CD4-positive, alpha-beta T cell treated with Interleukin-1 beta for 1 hour (primary cell): ENCODE data around the gene OBSCN.

ENCODE experiments used
- DNase-seq, 2 donors: peaks; one replicate each; pipeline ENCODE4 v3.0.0-alpha.2; 2020 to 2022

OBSCN gene

DNA sequence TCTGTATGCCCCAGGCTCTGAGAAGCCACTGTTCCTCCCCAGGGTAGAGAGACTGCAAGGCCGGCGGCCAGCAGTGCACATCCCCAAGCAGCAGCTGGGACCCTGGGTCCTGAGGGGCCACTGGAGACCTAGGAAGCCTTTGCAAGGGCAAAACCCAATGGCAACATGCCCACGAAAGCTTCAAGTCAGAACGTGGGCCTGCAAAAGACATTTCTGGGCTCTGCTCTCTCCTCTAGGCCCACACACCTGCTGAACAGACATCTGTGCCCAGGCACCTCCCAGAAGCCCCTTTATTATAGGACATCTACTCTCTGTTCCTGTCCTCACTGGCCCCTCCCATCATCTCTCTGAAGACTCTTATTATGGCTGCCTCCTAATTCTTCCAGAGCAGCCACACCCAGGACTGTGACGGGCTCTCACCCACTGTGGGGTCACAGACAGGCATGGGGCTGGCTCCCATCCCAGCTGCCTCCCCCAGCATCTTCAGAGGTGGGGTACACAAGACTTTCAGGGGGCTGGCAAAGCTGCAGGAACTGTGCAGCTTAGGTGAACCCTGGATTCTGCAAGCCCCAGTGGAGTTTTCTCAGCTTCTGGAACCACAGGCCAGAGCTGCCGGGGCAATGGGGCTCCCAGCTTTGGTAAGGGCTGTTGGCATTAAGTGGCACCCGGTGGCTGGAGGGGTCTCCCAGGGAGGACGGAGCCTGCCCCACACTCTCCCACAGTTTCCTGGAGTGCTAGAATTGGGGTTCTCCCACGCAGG is 186.1 kb downstream of the OBSCN start:
- no peak for DNase-seq

DNA sequence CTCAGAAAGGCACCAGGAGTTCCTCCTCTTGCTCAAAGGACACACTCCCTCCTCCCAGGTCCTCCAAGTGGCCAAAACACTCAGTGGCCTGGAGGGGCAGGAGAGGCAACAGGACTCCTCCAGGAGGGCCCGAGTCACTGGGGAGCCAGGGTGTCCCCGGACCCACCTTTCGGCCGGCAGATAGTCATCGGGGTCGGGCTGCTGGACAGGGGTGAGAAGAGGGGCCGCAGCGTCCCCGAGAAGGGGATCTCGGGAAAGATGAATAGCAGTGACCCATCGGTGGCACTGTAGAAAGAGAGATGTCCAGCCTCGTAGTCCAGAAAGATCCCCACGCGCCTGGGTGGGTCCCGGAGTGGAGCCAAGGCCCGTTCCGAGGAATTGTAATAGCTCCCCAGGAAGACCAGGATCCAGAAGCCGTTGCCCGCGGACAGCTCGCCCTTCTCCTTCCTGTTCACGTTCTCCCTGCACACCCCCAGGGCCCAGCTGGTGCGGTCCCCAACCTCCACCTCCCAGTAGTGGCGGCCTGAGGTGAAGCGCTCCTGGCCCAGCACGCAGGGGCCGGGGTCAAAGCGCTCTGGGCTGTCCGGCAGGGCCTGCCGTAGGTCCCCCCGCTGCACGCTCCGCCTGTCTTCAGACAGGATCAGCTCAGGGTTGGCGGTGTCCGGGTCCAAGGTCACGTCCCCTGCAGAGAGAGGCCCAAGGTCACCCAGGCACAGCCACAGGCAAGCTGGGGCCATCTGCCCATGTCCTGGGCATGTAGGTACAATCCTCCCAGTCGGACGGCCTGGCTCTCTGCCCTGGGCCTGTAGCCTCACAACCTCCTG is 186.9 kb downstream of the OBSCN start:
- no peak for DNase-seq

DNA sequence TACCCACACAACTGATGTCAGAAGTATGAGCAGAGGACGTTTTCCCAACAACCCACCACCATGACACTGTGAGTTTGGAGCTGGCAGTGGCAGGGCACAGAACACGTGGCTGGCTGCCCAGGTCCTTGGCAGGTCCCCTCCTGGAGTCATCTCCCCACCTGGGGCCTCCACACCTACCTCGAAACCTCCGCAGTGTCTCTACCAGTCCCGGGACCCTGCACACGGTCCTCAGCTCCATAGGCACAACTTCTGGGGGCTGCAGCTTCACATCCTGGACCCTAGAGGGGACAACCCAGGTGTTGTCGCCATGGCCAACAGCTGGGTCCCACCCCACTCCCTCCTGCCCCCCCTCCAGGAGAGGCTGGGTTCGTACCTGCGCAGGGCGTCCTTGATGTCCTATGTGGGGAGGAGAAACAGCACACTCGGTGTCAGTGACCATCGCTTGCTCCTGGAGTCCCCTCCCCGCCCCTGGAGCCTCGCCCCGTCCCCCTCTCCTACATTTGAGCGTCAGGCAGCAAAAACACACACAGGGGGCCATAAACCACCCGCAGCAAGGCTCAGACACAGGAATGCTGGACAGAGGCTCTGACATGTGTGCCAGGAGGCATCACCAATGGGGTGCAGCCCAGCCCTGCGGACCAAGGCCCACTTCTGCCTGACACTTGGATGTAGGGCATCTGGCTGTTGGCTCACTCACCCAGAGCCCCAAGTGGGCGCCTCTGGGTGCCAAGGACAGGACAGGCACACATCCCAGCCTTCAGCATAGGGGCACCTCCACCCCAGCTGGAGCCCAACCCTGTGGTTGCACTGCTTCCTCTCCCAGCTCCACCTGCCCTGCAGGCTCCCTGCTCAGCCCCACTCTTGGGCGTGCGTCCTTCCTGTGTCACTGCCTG is 189.2 kb downstream of the OBSCN start:
- no peak for DNase-seq

DNA sequence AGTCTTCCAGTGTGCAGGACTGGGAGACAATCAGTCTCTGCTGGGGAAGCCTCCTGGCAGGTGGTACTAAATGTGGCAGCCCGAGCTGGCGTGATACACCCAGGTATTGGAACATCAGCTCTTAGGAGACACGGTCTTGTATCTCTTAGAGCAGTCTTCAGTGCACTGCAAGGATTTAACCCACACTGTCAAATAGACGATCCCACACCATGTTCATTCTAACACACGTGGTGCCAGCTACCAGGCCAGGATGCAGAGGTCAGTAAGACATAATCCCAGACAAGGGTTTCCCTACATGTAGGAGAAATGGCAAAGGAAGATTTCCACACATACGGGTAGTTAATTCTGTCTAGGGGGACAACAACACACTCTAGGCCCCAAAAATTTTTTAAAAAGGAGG is 190.1 kb downstream of the OBSCN start:
- DNase-seq: no peak

DNA sequence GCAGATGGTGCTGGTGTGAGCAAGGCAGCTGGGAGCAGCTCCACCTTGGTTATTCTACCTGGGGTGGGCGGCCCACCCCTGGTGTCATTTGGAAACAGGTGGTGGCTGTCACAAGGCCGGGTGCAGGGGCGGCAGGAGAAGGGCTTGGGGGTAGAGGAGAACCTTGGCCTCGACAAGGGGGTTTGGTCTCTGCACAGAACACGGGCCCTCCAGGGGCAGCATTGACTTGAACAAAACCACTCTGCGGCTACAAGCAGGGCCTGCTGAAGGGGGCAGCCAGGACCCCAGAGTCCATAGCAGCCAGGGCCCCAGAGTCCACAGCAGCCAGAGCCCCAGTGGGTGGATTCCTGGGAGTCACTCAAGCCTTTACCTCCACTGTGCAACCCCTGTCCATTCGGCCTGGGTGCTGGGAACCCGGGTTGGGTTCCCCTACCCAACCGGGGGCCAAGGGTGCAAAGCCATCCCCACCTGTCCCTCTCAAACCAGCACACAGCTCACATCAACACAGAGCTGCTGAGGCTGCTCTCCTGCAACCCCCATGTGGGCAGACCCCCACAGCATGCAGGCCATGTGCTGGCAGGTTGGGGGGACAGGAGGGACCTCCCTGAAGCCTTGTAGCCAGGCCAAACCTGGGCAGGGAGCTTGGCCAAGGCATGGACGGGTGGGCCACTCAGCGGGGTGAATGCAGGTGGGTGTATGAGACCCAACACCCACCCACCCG is 191.1 kb downstream of the OBSCN start:
- no peak for DNase-seq

DNA sequence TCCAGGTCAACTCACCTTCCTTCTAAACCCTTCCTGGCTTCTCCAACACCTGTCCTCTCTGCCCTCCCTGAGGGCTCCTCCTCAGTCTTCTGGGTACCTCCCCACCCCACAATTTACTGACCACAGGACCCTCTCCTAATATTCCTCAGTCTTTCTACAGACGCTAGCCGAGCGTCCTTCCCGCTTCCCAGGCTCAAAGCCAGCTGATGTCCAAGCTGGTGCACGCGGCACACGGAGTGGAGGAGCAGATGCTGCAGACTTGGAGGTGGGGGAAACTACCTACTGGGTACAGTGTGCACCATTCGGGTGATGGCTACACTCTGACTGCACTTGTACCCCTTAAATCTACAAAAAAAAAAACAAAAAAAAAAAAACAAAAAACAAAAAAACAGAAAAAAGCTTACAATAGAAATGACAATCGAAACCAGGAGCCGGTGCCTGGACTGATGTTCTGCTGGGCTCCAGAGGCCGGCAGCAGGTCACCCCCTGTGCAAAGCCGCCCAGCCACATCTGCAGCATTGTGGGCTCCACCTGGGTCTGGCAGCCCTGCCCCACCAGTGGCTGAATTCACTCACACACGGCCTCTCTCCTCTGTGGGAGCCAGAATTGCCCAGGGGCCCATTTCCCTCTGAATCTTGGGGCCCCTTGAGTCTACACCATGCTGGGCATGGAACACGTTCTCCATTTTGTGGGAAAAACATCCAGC is 191.8 kb downstream of the OBSCN start:
- no peak for DNase-seq

DNA sequence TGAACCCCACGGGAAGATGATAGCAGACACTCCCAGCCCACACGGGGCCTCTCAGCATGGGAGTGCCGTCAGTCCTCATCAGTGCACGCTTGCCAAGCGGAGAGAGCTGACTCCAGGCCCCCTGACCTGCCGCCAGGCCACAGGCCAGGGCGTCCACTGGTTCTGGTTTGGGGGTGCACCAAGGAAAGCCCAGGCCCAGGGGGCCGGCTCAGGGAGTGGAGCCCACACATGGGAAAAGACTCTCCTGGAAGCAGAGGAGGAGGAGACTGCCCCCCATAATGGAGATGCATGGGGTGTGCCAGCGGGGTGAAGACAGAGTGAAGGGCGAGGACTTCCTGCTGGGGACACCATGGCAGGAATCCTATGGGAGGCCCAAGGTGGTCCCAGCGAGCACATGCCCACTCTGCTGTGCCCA is 192.4 kb downstream of the OBSCN start:
- DNase-seq: no peak

DNA sequence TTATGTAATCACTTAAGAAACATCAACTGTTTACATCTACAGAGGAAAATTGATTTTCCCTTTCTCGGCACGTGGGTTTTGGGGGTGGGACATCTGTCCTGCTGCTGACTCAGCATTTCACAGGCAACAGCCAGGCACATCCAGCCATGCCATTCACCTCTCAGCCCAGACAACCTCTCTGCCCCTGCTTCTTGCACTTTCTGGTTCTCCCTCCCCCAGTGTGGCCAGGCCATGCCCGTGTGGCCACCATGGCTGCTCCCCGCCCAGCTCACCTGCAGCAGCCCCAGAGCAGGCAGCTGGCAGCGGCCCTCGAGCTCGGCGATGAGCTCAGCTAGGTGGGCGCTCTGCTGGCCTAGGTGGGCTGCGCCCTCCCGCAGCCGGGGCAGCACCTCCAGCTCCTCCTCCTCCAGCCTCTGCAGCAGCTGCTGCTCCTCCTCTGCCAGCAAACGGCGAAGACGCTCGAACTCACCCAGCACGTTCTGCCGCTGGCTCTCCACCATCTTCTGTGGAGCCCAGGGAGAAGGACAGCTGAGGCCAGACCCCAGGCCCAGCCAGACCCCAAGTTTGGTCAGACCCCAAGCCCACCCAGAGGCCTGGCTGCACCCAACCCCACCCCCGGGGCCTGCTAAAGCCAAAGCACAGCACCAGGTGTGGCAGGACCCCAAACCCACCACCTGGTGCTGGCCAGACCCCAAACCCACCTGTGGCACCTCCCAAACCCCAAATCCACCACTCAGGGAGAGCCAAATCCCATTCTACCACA is 193.0 kb downstream of the OBSCN start:
- DNase-seq: no peak

DNA sequence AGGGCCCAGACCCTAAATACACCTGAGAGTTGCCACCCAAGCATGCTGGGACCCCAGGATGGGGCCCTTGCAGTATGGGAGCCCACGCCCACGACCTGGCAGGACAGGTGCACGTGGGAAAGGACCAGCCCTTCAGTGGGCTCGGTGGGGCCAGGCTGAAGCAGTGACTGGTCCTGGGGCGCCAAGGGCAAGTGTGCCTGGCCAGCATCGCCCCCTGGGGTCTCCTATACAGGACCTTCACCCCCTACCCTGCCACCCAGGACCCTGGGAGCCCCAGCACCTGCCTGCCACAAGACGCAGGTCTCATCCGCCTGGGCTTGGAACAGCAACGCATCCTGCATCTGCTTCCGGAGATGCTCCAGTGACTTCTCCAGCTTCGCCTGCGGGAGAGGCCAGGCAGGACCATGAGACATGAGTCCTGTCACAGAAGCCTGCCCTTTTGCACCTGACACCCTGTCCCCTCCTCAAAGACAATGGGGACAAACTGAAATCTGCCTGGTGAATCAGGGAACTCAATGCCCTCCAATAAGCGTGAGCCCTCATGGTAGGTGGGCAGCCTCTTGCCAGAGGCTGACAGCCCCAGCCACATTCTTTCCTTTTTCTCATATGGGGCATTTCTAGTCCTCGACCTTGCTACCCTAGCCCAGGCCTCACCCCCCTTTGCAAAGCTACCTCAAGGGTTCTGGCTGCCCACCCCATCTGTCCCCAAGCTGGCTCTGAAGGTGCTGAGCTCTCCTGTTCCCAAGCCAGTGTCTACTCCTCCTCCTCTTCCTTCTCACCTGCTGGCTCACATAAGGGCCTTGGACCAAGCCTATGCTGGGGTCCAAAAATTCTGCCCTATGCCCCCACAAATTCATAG is 194.2 kb downstream of the OBSCN start:
- no peak for DNase-seq

DNA sequence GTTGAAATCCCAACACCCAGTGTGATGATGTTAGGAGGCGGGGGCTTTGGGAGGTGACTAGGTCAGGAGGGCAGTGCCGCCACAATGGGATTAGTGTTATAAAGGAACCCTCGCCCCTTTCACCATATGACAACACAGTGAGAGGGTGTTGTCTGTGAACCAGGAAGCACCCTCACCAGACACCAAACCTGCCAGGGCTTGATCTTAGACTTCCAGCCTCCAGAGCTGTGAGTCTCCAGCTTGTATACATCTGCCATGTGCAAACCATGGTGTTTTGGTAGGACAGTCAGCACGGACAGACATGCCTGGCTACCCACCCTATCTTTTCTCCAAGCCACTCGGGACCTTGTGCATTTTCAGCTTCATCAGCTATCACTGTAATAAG is 194.8 kb downstream of the OBSCN start:
- no peak for DNase-seq

DNA sequence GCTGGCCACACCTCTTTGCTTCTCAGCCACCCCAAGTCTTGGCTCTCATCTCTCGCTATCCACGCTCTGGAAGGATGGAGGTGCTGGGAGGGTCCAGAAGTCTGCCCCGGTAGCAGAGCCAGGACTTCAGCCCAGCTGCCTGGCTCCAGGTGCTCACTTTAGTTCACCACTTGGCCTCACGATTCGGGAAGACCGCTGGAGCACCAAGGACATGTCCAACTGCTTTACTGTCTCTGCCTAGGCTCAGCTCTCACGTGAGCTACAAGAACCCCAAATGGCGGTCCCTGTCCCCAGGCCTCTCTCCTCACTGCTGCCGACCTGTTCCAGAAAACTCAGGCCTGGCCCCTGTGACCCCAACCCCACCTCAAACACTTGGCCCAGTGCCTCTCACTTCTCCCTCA is 195.4 kb downstream of the OBSCN start:
- no peak for DNase-seq

DNA sequence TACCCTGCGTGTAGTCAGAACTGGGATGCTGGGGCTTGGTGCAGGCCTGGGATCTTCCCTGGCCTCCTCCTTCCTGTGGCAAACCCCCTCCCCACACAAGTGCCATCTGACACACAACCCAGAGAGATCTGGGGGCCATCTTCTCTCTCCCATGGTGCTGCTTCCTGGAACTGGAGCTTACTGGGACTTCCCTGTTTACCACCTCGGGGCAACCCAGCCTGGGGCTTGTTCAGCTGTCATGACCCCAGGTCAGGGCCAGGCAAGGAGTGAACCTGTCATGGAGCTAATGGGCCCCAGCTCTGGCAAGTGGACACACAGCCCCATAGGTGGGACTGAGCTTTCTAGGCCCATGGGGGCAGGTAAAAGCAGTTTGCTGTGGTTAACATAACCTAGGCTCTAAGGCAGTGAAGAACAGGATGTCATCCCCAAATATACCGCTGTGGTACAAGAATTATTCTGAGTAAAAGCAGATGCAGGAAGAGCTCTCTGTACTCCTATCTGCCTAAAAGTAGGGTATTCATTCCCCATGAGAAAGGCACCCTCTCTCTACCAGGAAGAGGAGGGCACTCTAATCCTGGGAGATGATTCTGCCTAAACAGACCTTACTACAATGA is 196.4 kb downstream of the OBSCN start:
- no peak for DNase-seq

DNA sequence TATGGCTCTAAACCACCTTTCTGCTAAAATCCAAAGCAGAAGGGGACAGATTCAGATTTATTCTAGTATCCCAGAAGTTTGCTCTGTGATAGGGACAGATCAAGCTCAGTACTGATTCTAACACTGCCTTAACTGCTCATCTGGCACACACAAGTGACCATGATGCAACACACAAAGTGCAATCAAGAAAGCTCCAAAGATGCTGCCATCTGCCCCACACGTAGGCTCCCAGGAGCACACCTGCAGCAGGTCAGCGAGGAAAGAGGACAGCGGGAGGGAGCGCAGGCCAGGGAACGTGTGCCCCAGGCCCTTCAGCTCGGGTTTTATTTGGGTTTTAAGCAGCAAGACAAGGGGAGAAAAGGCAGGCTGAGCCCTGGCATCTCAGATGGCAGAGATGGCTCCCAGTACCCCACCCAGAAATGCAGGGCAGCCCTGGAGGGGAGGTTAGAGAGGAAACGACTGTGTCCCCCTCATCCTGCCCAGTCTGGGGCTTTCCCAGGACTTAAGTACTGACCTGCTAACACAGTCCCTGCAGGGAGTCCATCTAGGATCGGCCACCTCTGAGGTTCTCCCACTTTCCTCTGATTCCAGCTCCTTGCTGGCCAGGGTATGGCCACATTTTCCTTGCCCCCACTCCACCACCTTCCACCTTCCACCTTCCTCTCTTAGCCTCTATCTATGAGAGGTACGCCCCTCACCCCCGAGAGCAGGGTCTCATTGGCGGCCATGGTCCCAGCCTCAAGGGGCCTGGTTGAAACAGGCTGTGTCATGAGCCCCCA is 197.5 kb downstream of the OBSCN start:
- DNase-seq: no peak

DNA sequence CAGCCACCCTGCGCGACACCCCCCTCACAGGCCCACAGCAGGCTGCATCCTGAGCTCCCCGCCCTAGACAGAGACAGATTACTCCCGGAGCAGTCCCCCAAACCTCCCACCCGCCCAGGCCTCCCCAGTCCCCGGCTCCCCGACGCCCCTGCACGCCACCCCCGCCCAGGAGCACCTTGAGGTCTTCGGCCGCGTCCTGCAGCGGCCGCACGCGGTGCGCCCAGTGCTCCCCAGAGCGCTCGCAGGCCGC is 198.1 kb downstream of the OBSCN start:
- DNase-seq: no peak

DNA sequence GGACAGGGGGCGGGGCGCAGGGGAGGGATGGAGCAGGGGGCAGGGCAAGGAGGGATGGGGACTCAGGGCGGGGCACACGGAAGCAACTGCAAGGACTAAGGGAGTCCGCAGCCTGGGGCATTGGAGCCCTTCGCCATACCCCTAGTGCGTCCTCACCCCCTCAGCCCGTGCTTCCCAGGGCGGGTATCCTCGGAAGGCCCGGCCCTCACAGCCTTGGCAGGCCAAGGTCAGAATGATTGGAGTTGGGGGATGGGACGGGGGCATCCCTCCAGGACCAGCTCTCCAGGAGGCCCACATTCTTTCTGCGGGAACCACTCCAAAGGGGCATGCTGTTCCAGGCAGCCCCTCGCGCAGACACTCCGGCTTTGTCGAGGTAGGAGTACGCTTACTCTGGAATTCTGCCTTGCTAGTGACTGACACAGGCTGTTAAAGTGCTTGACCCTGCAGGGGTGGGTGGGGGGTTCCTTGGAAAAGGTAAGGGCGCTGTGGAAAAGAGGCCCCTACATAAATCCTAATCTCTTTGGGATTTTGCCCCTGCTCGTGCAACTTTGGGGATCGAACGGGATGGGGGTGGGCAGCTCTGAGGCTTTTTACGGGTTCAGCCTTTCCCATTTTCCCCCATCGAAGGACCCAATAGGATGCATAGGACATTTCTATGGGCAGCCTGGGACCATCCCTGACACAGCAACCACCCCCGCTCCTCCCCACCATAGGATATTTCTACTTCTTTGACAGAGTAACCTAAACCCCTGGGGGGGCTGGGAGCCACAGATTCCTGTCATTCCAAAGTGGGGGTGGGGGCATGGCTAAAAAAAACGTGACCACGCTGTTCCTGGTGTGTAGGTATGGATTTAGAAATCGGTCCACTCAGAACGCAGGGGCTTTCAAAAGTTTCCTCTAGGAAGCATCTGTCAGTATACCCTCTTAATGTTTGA is 199.5 kb downstream of the OBSCN start:
- DNase-seq: no peak

DNA sequence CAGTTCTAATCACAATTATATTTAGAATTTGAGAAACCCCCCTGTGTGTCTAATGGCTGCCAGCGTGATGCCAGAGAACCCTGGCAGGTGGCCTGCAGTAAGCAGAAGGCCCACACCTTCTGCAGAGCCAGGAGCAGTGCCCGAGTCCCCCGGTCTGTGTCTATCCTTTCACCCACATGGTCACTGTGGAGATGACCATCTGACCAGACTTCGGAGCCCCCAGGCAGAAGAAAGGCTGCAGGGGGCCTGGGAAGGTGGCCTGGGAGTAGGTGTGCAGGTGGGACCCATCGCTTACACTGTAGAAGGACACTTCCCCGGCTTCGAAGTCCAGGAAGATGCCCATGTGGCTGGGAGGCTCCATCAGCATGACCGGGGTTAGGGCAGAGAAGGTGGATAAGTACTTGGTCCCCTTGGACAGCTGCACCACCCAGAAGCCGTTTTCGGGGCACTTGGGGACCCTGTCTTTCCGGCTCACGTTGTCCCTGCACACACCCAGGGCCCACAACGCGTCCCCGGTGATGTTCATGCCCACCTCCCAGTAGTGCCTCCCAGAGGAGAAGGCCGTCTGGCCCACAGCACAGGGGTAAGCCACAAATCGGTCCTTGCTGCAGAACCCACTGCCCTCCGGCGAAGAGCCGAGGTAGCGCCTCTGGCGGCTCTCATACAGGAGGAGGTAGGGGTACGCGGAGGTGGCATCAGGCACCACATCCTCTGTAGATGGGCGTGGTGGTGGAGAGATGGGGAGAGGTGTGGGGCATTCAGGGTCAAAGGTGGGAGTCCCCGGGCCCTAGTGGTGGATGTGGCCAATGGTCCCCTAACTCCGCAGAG is 200.4 kb downstream of the OBSCN start:
- no peak for DNase-seq
